SK-N-SH (cell line): Measurements from ENCODE around the gene DCLK1. TPM values are rescaled to one million over a fixed set of nuclear protein-coding genes. Genes with fewer than 3 reads are reported as not detected.

ENCODE experiments used
- CTCF ChIA-PET: fragments of 300-600, 350-600 bp; formaldehyde crosslinking; extraction: SDS; loops from one replicate; lab custom pipeline; 2021; lab: Yijun Ruan, JAX
- POLR2A ChIA-PET: fragments of 350-600 bp; sonication (Branson Sonifier 250); formaldehyde crosslinking; extraction: SDS; loops from one replicate; lab custom pipeline; 2020; ENCODE audit warnings: antibody characterized with exemption, inconsistent platforms; lab: Yijun Ruan, JAX
- DNase-seq: peaks from one replicate; pipeline ENCODE4 v3.0.0; 2012
- H2AFZ ChIP-seq: fragments of 200-600 bp; sonication (generic); 2 replicates; pipeline ENCODE4 v1.8.1; 2016; ENCODE audit warnings: antibody characterized with exemption, mild to moderate bottlenecking, low read depth
- H3F3A ChIP-seq: fragments of 200-600 bp; sonication (generic); replicated peaks from 2 replicates; pipeline ENCODE3; 2016; ENCODE audit warnings: antibody characterized with exemption, mild to moderate bottlenecking; ENCODE audit not compliant: insufficient read depth
- H3K27ac ChIP-seq, 2 experiments: fragments of 200-500 bp in 1 of 2; fragments of 200-600 bp in 1 of 2; sonication (Bioruptor generic) in 1 of 2; sonication (generic), shearing (Covaris generic) in 1 of 2; 2 replicates each; pipeline versions ENCODE4 v1.5.1 to v1.6.1; 2014 to 2016; ENCODE audit warnings: low read depth in 2 of 2, inconsistent platforms in 1 of 2, low read length in 1 of 2, mild to moderate bottlenecking in 1 of 2, mixed read lengths in 1 of 2
- H3K27me3 ChIP-seq: fragments of 200-600 bp; sonication (generic), shearing (Covaris generic); 2 replicates; pipeline ENCODE4 v1.6.1; 2016; ENCODE audit warnings: mixed run types; ENCODE audit not compliant: insufficient read depth
- H3K36me3 ChIP-seq, 2 experiments: fragments of 200-500 bp in 1 of 2; fragments of 200-600 bp in 1 of 2; sonication (Bioruptor generic) in 1 of 2; sonication (generic) in 1 of 2; replicated peaks in 1 of 2; 2 replicates each; pipeline versions ENCODE3 to v1.5.1; 2014 to 2016; ENCODE audit warnings: low read length in 1 of 2, mild to moderate bottlenecking in 1 of 2; ENCODE audit not compliant: insufficient read depth in 2 of 2, control insufficient read depth in 1 of 2
- H3K4me1 ChIP-seq, 2 experiments: fragments of 200-500 bp in 1 of 2; fragments of 200-600 bp in 1 of 2; sonication (Bioruptor generic) in 1 of 2; sonication (generic), shearing (Covaris generic) in 1 of 2; 2 replicates each; pipeline versions ENCODE4 v1.5.1 to v1.6.1; 2014 to 2016; ENCODE audit warnings: low read depth in 1 of 2, low read length in 1 of 2, mixed run types in 1 of 2; ENCODE audit not compliant: insufficient read depth in 2 of 2, control insufficient read depth in 1 of 2
- H3K4me2 ChIP-seq: fragments of 200-600 bp; sonication (generic), shearing (Covaris generic); 2 replicates; pipeline ENCODE4 v1.6.1; 2017; ENCODE audit warnings: mixed run types
- H3K4me3 ChIP-seq, 2 experiments: fragments of 200-500 bp in 1 of 2; fragments of 200-600 bp in 1 of 2; sonication (Bioruptor generic) in 1 of 2; sonication (generic), shearing (Covaris generic) in 1 of 2; 2 replicates each; pipeline versions ENCODE4 v1.5.1 to v1.8.1; 2014 to 2016; ENCODE audit warnings: low read depth in 2 of 2, inconsistent platforms in 1 of 2, low read length in 1 of 2, mild to moderate bottlenecking in 1 of 2, mixed read lengths in 1 of 2, moderate library complexity in 1 of 2
- H3K79me2 ChIP-seq: fragments of 200-600 bp; sonication (generic); 2 replicates; pipeline ENCODE4 v1.8.1; 2017; ENCODE audit warnings: mild to moderate bottlenecking; ENCODE audit not compliant: insufficient read depth
- H3K9ac ChIP-seq: fragments of 200-600 bp; sonication (generic); 2 replicates; pipeline ENCODE4 v1.6.1; 2017; ENCODE audit warnings: mixed run types
- H3K9me2 ChIP-seq: fragments of 200-600 bp; sonication (generic); 2 replicates; pipeline ENCODE4 v1.6.1; 2017; ENCODE audit warnings: mixed run types
- H3K9me3 ChIP-seq: fragments of 200-600 bp; sonication (generic); 2 replicates; pipeline ENCODE4 v1.6.1; 2017; ENCODE audit warnings: mixed run types, mild to moderate bottlenecking, moderate library complexity
- H4K20me1 ChIP-seq: fragments of 200-600 bp; sonication (generic); 2 replicates; pipeline ENCODE4 v1.6.1; 2017; ENCODE audit warnings: mild to moderate bottlenecking, mixed run types; ENCODE audit not compliant: insufficient read depth
- ELF1 ChIP-seq: IDR thresholded peaks from 2 replicates; pipeline ENCODE4 v1.4.0; 2012
- EP300 ChIP-seq, 2 experiments: IDR thresholded peaks; 2 replicates each; pipeline versions ENCODE4 v1.4.0 to v1.6.1; 2012; ENCODE audit warnings: borderline replicate concordance in 1 of 2, low read depth in 1 of 2, low read length in 1 of 2
- FOXJ3 ChIP-seq: sonication (generic); formaldehyde crosslinking; IDR thresholded peaks from 2 replicates; pipeline ENCODE4 v1.5.1; 2020; ENCODE audit warnings: mild to moderate bottlenecking, missing genetic modification reagents
- FOXM1 ChIP-seq: IDR thresholded peaks from 2 replicates; pipeline ENCODE4 v1.4.0; 2012; ENCODE audit warnings: low read depth, mild to moderate bottlenecking
- GABPA ChIP-seq: IDR thresholded peaks from 2 replicates; pipeline ENCODE4 v1.4.0; 2012; ENCODE audit warnings: low read depth, mild to moderate bottlenecking
- MEF2A ChIP-seq: IDR thresholded peaks from 2 replicates; pipeline ENCODE4 v1.4.0; 2012; ENCODE audit warnings: low read depth, borderline replicate concordance
- MXI1 ChIP-seq: IDR thresholded peaks from 2 replicates; pipeline ENCODE4 v1.6.1; 2012; ENCODE audit warnings: mild to moderate bottlenecking, low read depth, low read length, improper control_type of control experiment
- NRF1 ChIP-seq: IDR thresholded peaks from 2 replicates; pipeline ENCODE4 v1.6.1; 2012; ENCODE audit warnings: low read depth, mild to moderate bottlenecking, low read length
- RAD21 ChIP-seq: IDR thresholded peaks from 2 replicates; pipeline ENCODE4 v1.6.1; 2012; ENCODE audit warnings: mild to moderate bottlenecking, low read length
- RCOR1 ChIP-seq: fragments of 150-350 bp; IDR thresholded peaks from 2 replicates; pipeline ENCODE4 v1.6.1; 2017; ENCODE audit warnings: antibody characterized with exemption, low read length
- REST ChIP-seq: IDR thresholded peaks from 2 replicates; pipeline ENCODE4 v1.6.1; 2012; ENCODE audit warnings: mild to moderate bottlenecking, low read depth, low read length, moderate library complexity
- RFX5 ChIP-seq: IDR thresholded peaks from 2 replicates; pipeline ENCODE4 v1.6.1; 2012; ENCODE audit warnings: mild to moderate bottlenecking, improper control_type of control experiment, low read length
- TCF12 ChIP-seq: IDR thresholded peaks from 2 replicates; pipeline ENCODE4 v1.4.0; 2012
- YY1 ChIP-seq: IDR thresholded peaks from 2 replicates; pipeline ENCODE4 v1.4.0; 2012; ENCODE audit warnings: low read depth, mild to moderate bottlenecking
- WGBS: methylation state at CpG from one replicate; pipeline ENCODE4 v1.1.6; 2017; ENCODE audit warnings: low lambda C conversion rate; 5-methylcytosine and 5-hydroxymethylcytosine counted together
- polyA plus RNA-seq, 3 experiments: library from polyadenylated mRNA; depleted of rRNA; stranded (reverse); fragments of >200 nt; gene quantifications; 2 replicates each; pipeline ENCODE4 v1.2.3, GENCODE V29; 2012
- TF ChIP-seq, protein P1 (sequence below): IDR thresholded peaks from 2 replicates; pipeline ENCODE4 v1.4.0; 2012; ENCODE audit warnings: low read depth, borderline replicate concordance
- TF ChIP-seq, protein P2 (sequence below): fragments of 150-350 bp; IDR thresholded peaks from 2 replicates; pipeline ENCODE4 v1.6.1; 2017; ENCODE audit warnings: antibody characterized with exemption, low read length, low read depth, borderline replicate concordance

Gene DCLK1
- polyA plus RNA-seq, 1 of the 3 experiments (the other 2 are of a cell fraction): 1.1 TPM

- TF ChIP-seq REST (no peak), FOXM1 (no peak)
- TF ChIP-seq, protein P1, sequence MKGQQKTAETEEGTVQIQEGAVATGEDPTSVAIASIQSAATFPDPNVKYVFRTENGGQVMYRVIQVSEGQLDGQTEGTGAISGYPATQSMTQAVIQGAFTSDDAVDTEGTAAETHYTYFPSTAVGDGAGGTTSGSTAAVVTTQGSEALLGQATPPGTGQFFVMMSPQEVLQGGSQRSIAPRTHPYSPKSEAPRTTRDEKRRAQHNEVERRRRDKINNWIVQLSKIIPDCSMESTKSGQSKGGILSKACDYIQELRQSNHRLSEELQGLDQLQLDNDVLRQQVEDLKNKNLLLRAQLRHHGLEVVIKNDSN: no peak
These were observed 401.1 kb downstream of the DCLK1 start (continued) for GRCh38 chr13:35729926-35730627.

- Histone ChIP-seq H3K4me1 (peaks cover 0 to 13% of the 10 kb centered on the region in 2 experiments; a peak in 3 of 4 replicates), H4K20me1 (no peaks in the 10 kb centered on the region), H3K27ac (no peak overlapping the region), H3K9me2 (no peaks in the 10 kb centered on the region), H3K9ac (no peak overlapping the region), H3K4me3 (no peak overlapping the region), H2AFZ (no peak overlapping the region), H3K9me3 (no peaks in the 10 kb centered on the region), H3K27me3 (no peaks in the 10 kb centered on the region), H3K36me3 (no peaks in the 10 kb centered on the region), H3F3A (no peaks in the 10 kb centered on the region), H3K79me2 (no peaks in the 10 kb centered on the region), H3K4me2 (no peak overlapping the region)
- DNase-seq: no peak
- ChIA-PET CTCF (no interaction called here), POLR2A (no interaction called here)
- no peak for TF ChIP-seq ELF1
- WGBS: 90% methylated on average over 5 of the region's 6 CpGs
These were observed 403.3 kb downstream of the DCLK1 start for GRCh38 chr13:35727881-35728280.

GRCh38 chr13:35724446-35724845 lies 406.7 kb downstream of the DCLK1 start:
- no peaks in the 10 kb centered on the region for H3K9me3 ChIP-seq
- no peaks in the 10 kb centered on the region for H3K27me3 ChIP-seq
- H3K4me2 ChIP-seq: peak overlapping the region; percentile 28; the same call in 1 of the 2 replicates
- peaks cover 0 to 27% of the 10 kb centered on the region in 2 experiments; a peak in 3 of 4 replicates for H3K4me1 ChIP-seq
- no peak for DNase-seq
- 78% methylated on average over 6 of the region's 6 CpGs for WGBS
- no peak overlapping the region for H3K4me3 ChIP-seq
- TF ChIP-seq MXI1 (no peak), EP300 (IDR thresholded peaks at IDR 0.05; ENCODE audit: borderline replicate concordance in 1 of 2, low read depth in 1 of 2, low read length in 1 of 2) (no peak), YY1 (no peak), FOXM1 (no peak), FOXJ3 (no peak), NRF1 (no peak), ELF1 (no peak), GABPA (no peak), RFX5 (no peak), RCOR1 (no peak), TCF12 (no peak), MEF2A (no peak), RAD21 (no peak)
- TF ChIP-seq, protein P2, sequence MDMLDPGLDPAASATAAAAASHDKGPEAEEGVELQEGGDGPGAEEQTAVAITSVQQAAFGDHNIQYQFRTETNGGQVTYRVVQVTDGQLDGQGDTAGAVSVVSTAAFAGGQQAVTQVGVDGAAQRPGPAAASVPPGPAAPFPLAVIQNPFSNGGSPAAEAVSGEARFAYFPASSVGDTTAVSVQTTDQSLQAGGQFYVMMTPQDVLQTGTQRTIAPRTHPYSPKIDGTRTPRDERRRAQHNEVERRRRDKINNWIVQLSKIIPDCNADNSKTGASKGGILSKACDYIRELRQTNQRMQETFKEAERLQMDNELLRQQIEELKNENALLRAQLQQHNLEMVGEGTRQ: no peak
- TF ChIP-seq, all 33 proteins: peak for 0
- Histone ChIP-seq H3K79me2 (no peaks in the 10 kb centered on the region), H3K27ac (peak overlapping the region; percentile 35 to 50; a peak in 2 of 4 replicates), H3K9me2 (no peaks in the 10 kb centered on the region), H3F3A (no peaks in the 10 kb centered on the region), H3K36me3 (no peaks in the 10 kb centered on the region), H3K9ac (no peak overlapping the region), H2AFZ (peak overlapping the region; percentile 69; the same call in 1 of the 2 replicates), H4K20me1 (no peaks in the 10 kb centered on the region)
- CTCF ChIA-PET: interaction anchor here (0.9 to 3.1 kb wide), 5 partner anchors 56 to 514 kb away, joined by 3 to 52 read pairs (median 5); no protein-coding TSS in a partner anchor
- POLR2A ChIA-PET: interaction anchor here (1.3 to 1.6 kb wide), 2 partner anchors 229 to 248 kb away, joined by 3 to 7 read pairs; partner anchors contain the start of gene MAB21L1
